ENCODE measurements around the gene CCDC187. TPM values are rescaled to one million over a fixed set of nuclear protein-coding genes. Genes with fewer than 3 reads are reported as not detected.

Gene CCDC187
- total RNA-seq, 1 donor from 2014 or later, result under 0.01 TPM

DNA sequence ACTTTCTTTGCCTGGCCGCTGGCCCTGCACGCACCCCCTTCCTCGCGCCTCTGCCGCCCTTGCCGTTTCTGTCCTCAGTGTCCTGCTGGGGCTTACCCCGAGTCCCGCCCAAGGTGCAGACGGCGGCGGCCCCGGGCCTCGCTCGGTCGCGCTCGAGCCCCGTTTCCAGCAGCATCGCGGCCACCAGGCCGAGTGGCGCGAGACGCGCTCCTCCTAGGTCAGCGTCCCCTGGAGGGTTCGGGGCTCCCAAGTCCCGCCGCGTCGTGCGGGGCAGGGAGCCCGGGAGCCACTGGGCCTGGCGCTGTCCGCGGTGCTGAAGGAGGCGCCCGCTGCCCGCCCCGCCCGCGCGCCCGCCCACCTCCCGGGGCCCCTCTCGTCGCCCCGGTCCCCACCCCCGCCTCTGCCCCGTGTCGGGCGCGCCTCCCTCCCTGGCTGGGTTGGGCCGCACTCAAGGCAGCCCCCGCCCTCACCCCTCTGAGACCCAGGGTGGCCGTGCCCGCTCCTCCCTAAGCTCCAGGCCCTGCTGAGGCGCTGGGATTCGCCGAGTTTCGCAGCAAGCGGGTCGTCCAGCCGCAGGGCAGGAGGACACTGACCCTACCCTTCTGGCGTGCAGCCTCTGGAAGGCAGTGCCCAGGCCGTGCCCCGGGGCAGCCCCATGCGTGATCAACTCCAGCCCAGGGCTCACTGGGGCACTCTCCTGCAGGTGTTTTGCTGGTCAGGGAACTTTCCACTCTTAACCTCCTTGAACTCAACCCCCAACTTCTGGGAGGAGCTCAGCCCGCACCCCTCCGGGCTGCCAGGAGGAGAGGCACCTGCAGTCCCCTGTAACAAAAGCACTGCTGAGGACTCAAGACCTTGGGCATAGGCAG is 98.8 kb downstream of the CCDC187 start, which contains the start of gene LHX3:
Gene LHX3 (minus strand): TSS at position 291 of the 869 bp plus-strand sequence. CDS start 116 bp downstream, at position 175.
- DNase-seq, result no peak

DNA sequence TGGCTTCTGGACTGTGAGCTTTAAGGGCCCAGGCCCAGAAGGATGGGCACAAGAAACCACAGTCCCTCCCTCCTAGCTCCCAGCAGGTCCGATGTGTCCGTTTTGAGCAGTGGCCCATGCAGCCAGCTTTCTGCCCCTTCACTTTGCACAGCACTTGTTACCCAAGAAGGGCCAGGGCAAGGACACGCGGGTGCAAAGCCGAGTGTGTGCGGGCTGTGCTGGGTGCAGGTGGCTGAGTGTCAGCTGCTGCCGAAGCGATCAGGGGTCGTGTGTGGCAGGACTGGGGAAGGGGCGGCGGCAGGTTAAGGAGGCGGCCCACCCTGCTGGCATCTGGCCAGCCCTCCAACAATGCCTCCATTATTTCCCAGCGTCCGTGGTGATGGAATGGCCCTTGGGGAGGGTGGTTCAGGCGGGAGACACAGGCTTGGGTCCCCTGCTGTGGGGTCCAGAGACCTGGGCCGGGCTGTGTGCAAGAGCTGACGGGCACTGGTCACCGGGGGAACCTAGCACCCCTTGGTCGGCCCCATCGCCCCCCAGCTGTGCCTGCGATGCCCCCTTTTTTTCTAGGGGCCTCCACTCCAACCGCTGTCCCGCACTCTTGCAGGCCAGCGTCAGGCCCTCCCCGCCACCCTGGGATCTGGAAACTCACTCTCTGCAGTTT is 99.6 kb downstream of the CCDC187 start:
- no peak for DNase-seq

DNA sequence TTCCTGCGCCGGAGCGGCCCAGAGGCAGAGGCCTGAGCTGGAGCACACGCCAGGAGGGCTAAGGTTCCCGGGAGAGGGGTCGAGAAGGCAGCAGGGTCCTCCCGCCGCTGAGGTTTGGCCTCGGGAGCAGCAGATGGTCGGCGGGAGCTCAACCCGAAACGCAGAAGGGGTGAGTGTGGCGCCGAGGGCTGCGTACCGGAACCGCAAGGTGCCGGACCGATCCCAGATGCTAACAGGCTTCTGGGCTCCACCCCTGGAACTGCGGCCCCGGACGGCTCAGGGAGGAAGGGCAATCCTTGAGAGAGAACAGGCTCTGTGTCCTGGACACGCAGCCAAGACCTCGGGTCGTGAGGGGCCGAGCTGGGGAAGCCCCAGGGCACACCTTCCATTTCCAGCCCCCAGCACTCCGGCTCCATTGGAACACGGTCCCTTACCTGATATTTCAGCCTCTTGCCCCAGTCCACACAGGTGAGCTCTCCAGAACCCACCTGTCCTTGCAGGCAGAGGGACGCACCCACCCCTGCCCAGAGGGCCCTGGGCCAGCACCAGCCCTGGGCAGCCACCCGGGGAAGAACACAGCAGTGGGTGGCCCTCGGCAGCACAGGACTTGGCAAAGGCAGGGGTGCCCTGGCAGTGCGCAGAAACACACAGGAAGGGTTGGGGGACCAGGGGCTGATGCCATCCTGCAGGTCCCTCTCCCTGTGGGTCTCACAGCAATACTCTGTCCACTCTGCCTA is 100.3 kb downstream of the CCDC187 start:
- no peak for DNase-seq

DNA sequence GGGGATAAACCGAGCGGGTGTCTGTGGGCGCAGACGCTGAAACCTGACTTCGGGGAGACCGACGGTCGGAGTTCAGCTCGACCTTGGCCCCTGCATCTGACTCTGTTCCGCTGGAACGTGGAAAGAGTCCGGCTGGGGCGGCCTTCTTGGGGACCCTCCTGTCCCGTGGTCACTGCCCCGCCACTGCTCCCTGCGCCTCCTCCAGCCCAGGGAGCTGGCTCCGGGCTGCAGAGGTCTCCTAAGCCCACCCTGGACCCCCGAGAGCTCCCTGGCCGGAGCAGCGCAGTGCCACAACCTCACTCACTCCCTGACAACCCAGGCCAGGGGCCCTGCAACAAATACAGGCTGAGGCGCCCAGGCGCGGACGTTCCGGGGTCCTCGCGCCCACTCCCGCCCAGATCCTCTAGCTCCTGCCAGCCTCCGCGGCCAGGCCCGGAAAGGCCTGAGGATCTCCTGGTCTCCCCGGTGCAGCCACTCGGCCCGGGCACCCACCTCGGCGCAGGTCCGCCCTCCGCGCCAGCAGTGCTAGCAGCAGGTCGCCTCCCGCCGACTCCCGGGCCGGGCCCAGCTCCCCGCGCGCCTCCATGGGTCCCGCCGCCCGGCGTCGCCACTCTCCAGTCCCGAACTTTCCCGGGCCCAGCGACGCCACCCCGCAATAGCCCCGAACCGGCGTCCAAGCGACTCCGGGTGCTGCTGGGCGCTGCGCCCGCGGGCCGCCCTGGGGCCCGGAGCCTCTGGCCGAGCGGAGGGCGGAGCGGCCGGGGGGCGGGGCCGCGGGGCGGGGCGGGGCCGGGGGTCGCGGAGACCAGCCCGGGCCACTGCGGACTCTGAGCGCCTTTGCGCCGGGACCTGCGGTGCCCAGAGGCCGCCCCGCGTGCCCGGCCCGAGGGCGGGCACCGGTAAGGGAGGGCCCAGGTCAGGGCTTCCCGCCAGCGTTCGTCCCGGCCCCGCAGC is 101.2 kb downstream of the CCDC187 start:
- no peak for DNase-seq

DNA sequence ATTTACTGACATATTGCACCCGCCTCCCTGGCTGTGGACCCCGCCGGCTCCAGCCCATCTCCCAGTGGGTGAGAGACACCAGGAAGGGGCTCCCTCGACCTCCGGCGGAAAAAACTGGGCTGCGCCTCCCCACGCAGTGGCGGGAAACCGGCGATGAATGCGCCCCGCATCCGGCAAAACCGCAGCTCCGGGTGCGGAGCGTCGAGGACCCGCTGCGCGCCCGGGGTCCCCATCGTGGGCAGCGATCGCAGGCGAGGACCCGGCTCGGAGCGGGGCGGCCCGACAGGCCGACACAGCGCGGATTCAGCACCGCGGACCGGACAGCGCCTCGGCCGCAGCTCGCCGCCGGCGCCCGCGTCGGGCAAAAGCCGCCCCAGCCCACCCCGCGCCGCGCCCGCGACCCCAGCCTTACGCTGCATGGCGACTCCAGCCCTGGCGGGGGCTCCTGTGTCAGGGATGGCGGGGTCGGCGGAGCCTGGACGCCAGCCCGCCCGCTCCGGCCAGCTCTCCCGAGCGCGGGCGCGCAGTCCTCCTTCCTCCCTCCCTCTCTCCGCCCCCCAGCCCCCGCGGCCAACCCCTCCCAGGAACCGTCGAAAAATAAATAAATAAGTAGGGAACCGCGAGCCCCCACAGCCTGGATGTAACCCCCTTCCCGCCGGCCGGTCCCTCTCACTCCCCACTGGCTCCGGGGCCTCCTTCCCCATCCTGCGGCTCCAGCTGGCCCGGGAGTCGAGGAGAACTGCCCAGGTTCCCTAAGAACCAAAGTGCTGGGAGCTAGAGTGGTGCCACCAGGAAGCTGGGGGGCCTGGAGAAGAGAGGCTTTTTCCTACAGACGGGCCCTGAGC is 102.1 kb downstream of the CCDC187 start:
- DNase-seq, result no peak

DNA sequence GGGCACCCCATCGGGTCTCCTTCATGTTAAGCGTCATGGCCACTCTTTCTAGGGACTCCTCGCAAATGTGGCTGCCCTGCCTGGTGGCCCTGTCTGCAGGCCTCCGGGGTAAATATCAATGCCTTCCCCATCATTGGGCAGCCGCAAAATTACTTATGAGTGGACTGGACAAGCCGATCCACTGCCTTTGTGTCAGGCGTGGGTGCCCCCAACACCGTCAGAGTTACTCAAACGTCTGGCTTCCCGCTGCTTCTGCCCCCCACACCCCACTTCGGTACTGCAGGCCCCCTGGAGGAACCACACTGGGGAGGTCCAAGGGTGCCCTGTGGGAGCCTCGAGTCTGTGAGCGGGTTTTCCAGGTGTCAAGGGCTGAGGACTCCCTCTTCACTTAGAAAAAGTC is 102.7 kb downstream of the CCDC187 start:
- DNase-seq, result no peak

DNA sequence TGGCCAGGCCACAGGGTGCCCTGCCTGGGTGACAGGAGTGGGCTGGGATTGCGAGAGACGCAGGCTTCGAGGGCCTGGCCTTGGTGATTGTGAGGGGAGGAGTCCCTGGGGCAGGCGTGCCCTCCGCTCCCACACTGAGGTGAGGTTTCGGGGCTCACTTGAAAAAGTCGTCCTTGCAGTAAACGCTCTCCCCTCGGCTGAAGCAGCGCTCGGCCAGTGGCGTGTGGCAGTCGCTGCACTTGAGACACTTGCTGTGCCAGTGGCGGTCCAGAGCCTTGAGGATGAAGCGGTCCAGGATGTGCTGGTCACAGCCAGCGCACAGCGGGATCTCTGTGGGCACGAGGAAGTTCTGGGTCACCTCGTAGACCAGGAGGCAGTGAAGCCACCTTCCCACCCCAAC is 103.5 kb downstream of the CCDC187 start:
- no peak for DNase-seq

Other genes with a start within 250 kb of the CCDC187 start
- gene NACC2, start 208.8 kb downstream of the CCDC187 start, total RNA-seq, result 5.9 TPM
- gene TMEM250, start 185.2 kb downstream of the CCDC187 start, total RNA-seq, result 26.4 TPM
- not detected for gene LHX3, start 99.0 kb downstream of the CCDC187 start, total RNA-seq
- 8.1 TPM for gene QSOX2, start 58.3 kb downstream of the CCDC187 start, total RNA-seq
- gene GPSM1, start 23.4 kb upstream of the CCDC187 start, total RNA-seq, result 73.6 TPM
- gene DNLZ, start 59.6 kb upstream of the CCDC187 start, total RNA-seq, result 4.1 TPM
- gene CARD9, start 69.6 kb upstream of the CCDC187 start, total RNA-seq, result 0.47 TPM
- 7.2 TPM for gene SNAPC4, start 96.1 kb upstream of the CCDC187 start, total RNA-seq
- gene ENTR1, start 106.5 kb upstream of the CCDC187 start, total RNA-seq, result 20.1 TPM
- 23.6 TPM for gene PMPCA, start 106.6 kb upstream of the CCDC187 start, total RNA-seq
- gene INPP5E, start 135.8 kb upstream of the CCDC187 start, total RNA-seq, result 11.5 TPM
- gene SEC16A, start 178.9 kb upstream of the CCDC187 start, total RNA-seq, result 10.6 TPM
- gene NOTCH1, start 242.0 kb upstream of the CCDC187 start, total RNA-seq, result 22.9 TPM

Measured in occipital lobe (tissue), 2 donors.